Tibial nerve (tissue), 4 donors: ENCODE data around the gene CCDC60. TPM values are rescaled to one million over a fixed set of nuclear protein-coding genes. Genes with fewer than 3 reads are reported as not detected.

ENCODE experiments used
- DNase-seq, 2 donors: peaks; one replicate each; pipeline ENCODE4 v3.0.0-alpha.2; 2019; ENCODE audit warnings: low spot score in 2 of 2
- H3K27ac ChIP-seq, 4 donors: fragments of 200-600 bp; sonication (generic) in 3 of 4; one replicate each; pipeline ENCODE4 v1.5.1; 2017 to 2019; ENCODE audit warnings: mild to moderate bottlenecking in 1 of 4
- H3K27me3 ChIP-seq, 2 donors: fragments of 200-600 bp; sonication (generic) in 1 of 2; one replicate each; pipeline versions ENCODE4 v1.5.1 to v1.6.0; 2017 to 2019
- H3K36me3 ChIP-seq, 3 donors: fragments of 200-600 bp; sonication (generic); one replicate each; pipeline ENCODE4 v1.5.1; 2018 to 2019
- H3K4me1 ChIP-seq, 4 donors: fragments of 200-600 bp; sonication (generic) in 3 of 4; one replicate each; pipeline ENCODE4 v1.5.1; 2017 to 2019
- H3K4me3 ChIP-seq, 4 donors: fragments of 200-600 bp; sonication (generic) in 3 of 4; one replicate each; pipeline ENCODE4 v1.5.1; 2017 to 2019; ENCODE audit warnings: mild to moderate bottlenecking in 1 of 4, moderate library complexity in 1 of 4
- H3K9me3 ChIP-seq, 4 donors: fragments of 200-600 bp; sonication (generic) in 3 of 4; one replicate each; pipeline ENCODE4 v1.5.1; 2017 to 2019
- CTCF ChIP-seq, 5 experiments: fragments of 200-600 bp in 3 of 5; fragments of 450-650 bp in 2 of 5; sonication (generic) in 3 of 5; IDR thresholded peaks; one replicate each; pipeline ENCODE4 v1.5.1; 2016 to 2019; ENCODE audit warnings: antibody characterized with exemption in 5 of 5, mild to moderate bottlenecking in 3 of 5, moderate library complexity in 2 of 5
- EP300 ChIP-seq, 2 donors: sonication (generic); formaldehyde crosslinking; IDR thresholded peaks; one replicate each; pipeline ENCODE4 v1.6.1; 2017; ENCODE audit warnings: antibody characterized with exemption in 2 of 2, mild to moderate bottlenecking in 1 of 2
- POLR2A ChIP-seq, 2 donors: fragments of 450-650 bp; IDR thresholded peaks; one replicate each; pipeline ENCODE4 v1.6.1; 2017; ENCODE audit warnings: antibody characterized with exemption in 2 of 2, mild to moderate bottlenecking in 2 of 2, moderate library complexity in 2 of 2
- whole genome bisulfite sequencing, 2 donors: methylation state at CpG; one replicate each; pipeline ENCODE4 v1.1.5; 2018; 5-methylcytosine and 5-hydroxymethylcytosine counted together
- total RNA-seq, 4 donors: library from RNA; depleted of rRNA; stranded (reverse); fragments of >200 nt; gene quantifications; one replicate each; pipeline ENCODE4 v1.1.0, GENCODE V29; 2016

Gene CCDC60
- total RNA-seq, 4 donors from 2014 or later: not detected

- Histone ChIP-seq H3K4me3 (no peak overlapping the region), H3K27me3 (no peaks in the 10 kb centered on the region), H3K4me1 (no peaks in the 10 kb centered on the region), H3K9me3 (peaks cover 0 to 17% (median 0%) of the 10 kb centered on the region in 4 donors), H3K36me3 (no peaks in the 10 kb centered on the region), H3K27ac (no peak overlapping the region)
- TF ChIP-seq POLR2A (IDR thresholded peaks at IDR 0.05) (no peak), CTCF (IDR thresholded peaks at IDR 0.05) (no peak), EP300 (IDR thresholded peaks at IDR 0.05) (no peak)
- DNase-seq: no peak
- WGBS, 2 donors: 83 to 86% methylated on average over 8 of the region's 8 CpGs
Measured at GRCh38 chr12:119463211-119463926, 128.8 kb downstream of the CCDC60 start.

- TF ChIP-seq CTCF (IDR thresholded peaks at IDR 0.05) (no peak), POLR2A (IDR thresholded peaks at IDR 0.05) (no peak), EP300 (IDR thresholded peaks at IDR 0.05) (no peak)
- no peaks in the 10 kb centered on the region for H3K27me3 ChIP-seq
- H3K4me3 ChIP-seq: no peak overlapping the region
- no peaks in the 10 kb centered on the region for H3K36me3 ChIP-seq
- no peak for DNase-seq
- H3K27ac ChIP-seq: no peak overlapping the region
- H3K4me1 ChIP-seq: no peaks in the 10 kb centered on the region
- peaks cover 0 to 3% (median 0%) of the 10 kb centered on the region in 4 donors for H3K9me3 ChIP-seq
Measured at GRCh38 chr12:119468296-119468695, 133.8 kb downstream of the CCDC60 start.

GRCh38 chr12:119475650-119476049 is 141.1 kb downstream of the CCDC60 start:
- 77 to 83% methylated on average over 4 of the region's 4 CpGs for WGBS, 2 donors
- Histone ChIP-seq H3K4me1 (no peaks in the 10 kb centered on the region), H3K27ac (no peak overlapping the region), H3K9me3 (peaks cover 0 to 17% (median 0%) of the 10 kb centered on the region in 4 donors), H3K27me3 (no peaks in the 10 kb centered on the region), H3K4me3 (no peak overlapping the region), H3K36me3 (no peaks in the 10 kb centered on the region)
- no peak for TF ChIP-seq CTCF (IDR thresholded peaks at IDR 0.05)
- no peak for TF ChIP-seq POLR2A (IDR thresholded peaks at IDR 0.05)
- TF ChIP-seq EP300 (IDR thresholded peaks at IDR 0.05): no peak
- DNase-seq: no peak

GRCh38 chr12:119476951-119477350 is 142.4 kb downstream of the CCDC60 start:
- no peak for DNase-seq
- TF ChIP-seq EP300 (IDR thresholded peaks at IDR 0.05) (no peak), POLR2A (IDR thresholded peaks at IDR 0.05) (no peak), CTCF (IDR thresholded peaks at IDR 0.05) (no peak)
- H3K27ac ChIP-seq: no peak overlapping the region
- no peak overlapping the region for H3K4me3 ChIP-seq
- no peaks in the 10 kb centered on the region for H3K4me1 ChIP-seq
- peaks cover 0 to 17% (median 0%) of the 10 kb centered on the region in 4 donors for H3K9me3 ChIP-seq
- no peaks in the 10 kb centered on the region for H3K36me3 ChIP-seq
- 84 to 90% methylated on average over 3 of the region's 3 CpGs for WGBS, 2 donors
- H3K27me3 ChIP-seq: no peaks in the 10 kb centered on the region

- 74 to 76% methylated on average over 10 of the region's 10 CpGs for WGBS, 2 donors
- H3K4me1 ChIP-seq: no peaks in the 10 kb centered on the region
- no peak overlapping the region for H3K4me3 ChIP-seq
- H3K36me3 ChIP-seq: no peaks in the 10 kb centered on the region
- H3K9me3 ChIP-seq: peaks cover 0 to 25% (median 0%) of the 10 kb centered on the region in 4 donors
- TF ChIP-seq EP300 (IDR thresholded peaks at IDR 0.05) (no peak), POLR2A (IDR thresholded peaks at IDR 0.05) (no peak), CTCF (IDR thresholded peaks at IDR 0.05) (no peak)
- no peak for DNase-seq
- H3K27me3 ChIP-seq: no peaks in the 10 kb centered on the region
- no peak overlapping the region for H3K27ac ChIP-seq
Measured at GRCh38 chr12:119479121-119479561, 144.6 kb downstream of the CCDC60 start.
